Femur (tissue), 1 donor: Measurements from ENCODE around the gene MAN2B2.

ENCODE experiments used
- DNase-seq: peaks from one replicate; pipeline ENCODE4 v3.0.0-alpha.2; 2017

The MAN2B2 gene

DNA sequence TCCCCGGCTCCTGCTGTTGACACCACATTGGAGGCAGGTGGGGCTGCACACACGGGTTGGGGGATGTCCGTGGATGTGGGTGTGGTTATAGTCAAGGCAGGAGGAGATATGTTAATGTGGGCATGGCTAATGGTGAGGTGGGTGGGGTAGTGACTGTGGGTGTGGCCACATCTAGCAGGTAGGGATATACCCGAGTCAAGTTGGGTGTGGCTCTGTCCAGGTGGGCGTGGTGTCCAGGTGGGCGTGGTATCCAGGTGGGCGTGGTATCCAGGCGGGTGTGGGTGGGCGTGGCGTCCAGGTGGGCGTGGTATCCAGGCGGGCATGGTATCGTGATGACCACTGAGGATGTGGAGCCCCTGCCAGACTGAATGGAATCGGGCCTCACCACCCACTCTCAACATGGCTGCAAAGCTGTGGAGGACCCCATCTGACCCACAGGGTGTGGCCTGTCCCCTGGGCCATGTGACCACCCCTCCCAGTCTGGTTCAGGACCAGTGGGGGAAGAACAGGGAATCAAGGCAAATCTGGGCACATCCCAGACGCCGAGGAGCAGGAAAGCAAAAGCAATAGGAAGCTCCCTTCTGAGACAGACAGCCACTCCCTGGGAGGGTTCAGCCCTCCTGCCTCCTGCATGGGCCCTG is 21.0 kb downstream of the MAN2B2 start:
- DNase-seq = no peak

DNA sequence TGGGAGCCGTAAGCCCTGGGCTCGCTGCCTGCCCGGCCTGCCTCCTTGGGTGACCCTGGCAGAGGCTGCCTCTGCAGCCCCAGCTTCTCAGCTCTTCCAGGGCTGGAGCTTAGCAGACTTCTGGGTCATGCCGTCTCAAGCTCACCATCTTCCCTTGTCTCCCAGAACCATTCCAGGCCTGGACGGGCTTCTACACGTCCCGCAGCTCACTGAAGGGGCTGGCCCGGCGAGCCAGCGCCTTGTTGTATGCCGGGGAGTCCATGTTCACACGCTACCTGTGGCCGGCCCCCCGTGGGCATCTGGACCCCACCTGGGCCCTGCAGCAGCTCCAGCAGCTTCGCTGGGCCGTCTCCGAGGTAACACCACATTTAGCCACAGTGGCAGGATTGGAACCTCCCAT is 22.0 kb downstream of the MAN2B2 start:
- DNase-seq = no peak

DNA sequence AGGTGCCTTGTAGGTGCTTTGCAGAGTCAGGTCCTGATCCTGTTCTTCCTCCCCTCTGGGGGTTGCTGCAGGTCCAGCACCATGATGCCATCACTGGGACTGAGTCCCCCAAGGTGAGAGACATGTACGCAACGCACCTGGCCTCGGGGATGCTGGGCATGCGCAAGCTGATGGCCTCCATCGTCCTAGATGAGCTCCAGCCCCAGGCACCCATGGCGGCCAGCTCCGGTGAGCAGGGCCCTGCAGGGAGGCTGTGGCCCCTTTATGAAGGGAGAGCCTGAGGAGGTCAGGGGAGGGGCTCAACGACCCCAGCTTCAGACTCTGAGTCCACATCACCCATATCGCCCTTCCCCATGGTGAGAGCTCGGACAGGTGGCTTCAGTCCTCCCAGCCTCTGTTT is 23.1 kb downstream of the MAN2B2 start:
- DNase-seq = no peak

DNA sequence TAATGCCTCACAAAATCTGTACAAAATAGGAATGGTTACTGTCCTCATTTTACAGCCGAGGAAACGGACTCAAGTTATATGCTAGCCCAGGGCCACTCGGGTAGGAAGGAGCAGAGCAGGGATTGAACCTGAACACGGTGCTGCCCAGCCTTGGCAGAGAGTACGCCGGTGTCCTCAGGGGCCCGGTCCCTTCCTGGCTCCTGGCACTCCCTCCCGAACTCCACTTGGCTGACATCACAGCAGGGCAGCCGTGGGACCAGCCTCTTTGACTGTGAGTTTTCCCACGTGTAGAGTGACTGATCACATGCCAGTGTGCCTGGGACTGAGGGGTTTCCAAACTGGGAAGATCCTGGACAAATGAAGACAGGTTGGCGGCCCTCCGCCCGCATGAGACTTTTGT is 23.7 kb downstream of the MAN2B2 start:
- no peak for DNase-seq

DNA sequence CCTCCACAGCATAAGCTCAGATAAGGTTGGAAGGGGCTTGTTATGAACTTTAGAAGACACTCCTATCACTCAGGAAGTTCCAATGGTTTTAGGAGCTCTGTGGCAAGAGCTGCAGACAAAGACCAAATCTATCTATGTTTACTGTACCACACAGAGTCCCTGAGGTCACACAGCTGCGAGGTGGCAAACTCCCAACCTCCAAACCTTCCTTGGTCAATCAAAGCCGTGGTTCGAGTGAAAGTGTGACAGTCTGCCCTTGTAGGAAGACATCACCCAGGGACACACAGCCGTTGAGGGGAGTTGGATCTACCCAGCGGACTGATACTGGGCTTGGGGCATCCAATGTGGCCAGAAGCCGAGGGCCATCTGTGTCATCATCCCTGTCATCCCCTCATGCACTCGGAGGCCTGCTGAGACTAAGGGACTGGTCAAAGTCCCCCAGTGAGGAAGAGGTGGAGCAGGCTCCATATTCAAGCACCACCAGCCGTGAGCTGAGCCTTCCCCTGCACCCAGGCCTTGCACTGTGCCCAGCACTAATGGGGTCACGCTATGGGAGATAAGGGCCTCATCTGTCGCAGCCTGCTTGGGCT is 26.8 kb downstream of the MAN2B2 start:
- DNase-seq = no peak

DNA sequence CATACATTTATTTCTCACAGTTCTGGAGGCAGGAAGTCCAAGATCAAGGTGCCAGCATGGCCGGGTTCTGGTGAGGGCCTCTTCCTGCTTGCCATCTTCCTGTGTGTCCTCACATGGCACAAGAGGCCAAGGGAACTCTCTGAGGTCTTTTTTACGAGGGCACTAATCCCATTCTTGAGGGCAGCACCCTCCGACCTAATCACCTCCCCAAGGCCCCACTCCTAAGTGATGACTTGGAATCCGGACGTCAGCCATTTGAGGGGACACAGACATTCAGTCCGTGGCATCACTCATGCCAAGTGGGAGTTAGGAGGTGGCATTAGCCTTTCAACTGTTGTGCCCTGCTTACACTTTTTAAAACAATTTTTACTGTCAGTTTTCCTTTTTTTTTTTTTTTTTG is 27.3 kb downstream of the MAN2B2 start:
- no peak for DNase-seq

DNA sequence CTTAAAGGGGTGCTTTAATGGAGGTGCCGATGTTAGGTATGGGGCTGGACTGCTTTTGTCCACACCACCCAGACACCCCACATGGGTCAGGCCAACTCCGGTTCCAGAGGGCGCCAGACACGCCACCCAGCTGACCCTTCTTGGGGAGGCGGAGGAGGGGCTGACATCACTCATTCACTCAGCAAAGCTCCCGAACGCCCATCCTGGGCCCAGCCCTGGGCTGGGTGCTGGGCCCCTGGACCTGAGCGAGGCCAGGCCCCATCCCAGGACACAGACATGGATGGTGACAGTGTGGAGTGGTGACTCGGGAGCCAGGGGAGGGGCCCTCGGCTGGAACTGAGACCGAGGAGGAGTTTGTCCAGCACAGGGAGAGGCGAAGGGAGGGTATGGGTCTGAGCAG is 28.1 kb downstream of the MAN2B2 start:
- DNase-seq = no peak

DNA sequence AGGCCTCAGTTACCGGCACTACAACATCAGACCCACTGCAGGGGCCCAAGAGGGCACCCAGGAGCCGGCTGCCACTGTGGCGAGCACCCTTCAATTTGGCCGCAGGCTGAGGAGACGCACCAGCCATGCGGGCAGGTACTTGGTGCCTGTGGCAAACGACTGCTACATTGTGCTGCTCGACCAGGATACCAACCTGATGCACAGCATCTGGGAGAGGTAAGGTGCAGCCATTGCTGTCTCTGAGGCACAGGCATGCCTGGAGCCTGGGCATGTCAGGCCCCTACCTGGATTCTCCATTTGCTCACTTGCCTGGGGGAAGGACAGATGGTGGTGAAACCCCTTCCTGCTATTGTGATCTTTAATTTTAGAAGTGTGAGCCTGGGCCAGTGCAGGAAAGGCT is 30.1 kb downstream of the MAN2B2 start:
- no peak for DNase-seq

DNA sequence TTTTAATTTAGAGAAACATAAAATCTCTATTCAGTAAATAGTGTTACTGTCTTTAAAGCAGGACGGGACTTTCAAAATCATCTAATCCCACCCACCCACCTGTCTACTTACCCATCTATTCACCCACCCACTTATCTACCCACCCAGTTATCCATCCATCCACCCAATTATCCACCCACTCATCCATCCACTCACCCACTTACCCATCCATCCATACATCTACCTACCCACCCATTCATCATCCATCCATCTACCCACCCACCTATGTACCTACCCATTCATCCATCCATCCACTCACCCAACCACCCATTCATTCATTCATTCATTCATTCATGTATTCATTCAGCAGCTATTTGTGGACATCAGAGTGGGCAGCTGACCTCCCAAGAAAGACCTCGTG is 30.6 kb downstream of the MAN2B2 start:
- DNase-seq = no peak

DNA sequence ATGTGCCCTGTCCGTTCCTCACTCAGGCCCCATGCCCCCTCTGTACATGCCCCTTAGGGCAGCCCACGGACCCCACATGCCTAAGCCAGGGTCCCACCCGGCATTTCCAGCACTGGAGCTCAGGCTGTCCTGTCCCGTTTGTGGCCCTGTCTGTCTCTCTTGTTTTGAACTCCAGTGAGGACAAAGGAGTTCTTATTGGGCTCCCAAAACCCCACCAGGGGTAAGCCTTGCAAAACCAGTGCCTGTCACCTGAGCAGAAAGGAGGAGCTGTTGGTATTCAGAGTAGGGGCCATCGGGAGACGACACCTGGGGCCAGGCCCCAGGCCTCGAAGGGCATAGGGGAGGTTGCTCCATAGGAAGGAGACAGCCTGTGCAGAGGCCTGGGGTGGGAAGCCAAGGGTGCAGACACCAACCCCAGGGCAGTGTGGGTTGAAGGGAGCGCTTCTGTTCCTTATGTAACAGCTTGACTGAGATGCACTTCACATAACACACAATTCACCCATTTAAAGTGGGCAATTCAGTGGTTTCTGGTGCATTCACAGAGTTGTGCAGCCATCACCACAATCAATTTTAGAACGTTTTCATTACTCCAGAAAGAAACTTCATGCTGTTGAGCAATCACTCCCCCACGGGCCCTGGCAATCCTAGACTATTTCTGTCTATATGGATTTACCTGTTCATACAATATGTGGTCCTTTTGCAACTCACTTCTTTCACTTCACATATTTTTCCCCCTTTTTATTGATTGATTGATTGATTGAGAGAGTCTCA is 31.7 kb downstream of the MAN2B2 start:
- no peak for DNase-seq

DNA sequence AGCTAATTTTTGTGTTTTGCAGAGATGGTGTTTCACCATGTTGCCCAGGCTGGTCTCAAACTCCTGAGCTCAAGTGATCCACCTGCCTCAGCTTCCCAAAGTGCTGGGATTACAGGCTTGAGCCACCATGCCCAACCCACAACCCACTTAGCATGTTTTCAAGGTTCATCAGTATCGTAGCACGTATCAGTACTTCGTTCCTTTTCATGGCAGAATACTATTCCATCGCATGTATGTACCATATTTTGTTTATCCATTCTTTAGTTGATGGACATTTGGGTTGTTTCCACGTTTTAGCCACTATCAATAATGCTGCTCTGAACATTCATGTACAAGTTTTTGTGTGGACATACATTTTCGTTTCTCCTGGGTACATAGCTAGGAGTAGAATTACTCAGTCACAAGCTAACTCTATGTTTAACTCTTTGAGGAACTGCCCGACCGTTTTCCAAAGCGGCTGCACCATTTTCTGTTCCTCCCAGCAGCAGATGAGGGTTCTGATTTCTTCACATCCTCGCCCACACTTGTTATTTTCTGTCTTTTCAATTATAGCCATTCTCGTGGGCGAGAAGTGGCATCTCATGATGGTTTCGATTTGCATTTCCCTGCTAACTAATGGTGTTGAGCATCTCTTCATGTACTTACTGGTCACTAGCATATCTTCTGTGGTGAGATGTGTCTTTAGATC is 32.5 kb downstream of the MAN2B2 start:
- DNase-seq = no peak

DNA sequence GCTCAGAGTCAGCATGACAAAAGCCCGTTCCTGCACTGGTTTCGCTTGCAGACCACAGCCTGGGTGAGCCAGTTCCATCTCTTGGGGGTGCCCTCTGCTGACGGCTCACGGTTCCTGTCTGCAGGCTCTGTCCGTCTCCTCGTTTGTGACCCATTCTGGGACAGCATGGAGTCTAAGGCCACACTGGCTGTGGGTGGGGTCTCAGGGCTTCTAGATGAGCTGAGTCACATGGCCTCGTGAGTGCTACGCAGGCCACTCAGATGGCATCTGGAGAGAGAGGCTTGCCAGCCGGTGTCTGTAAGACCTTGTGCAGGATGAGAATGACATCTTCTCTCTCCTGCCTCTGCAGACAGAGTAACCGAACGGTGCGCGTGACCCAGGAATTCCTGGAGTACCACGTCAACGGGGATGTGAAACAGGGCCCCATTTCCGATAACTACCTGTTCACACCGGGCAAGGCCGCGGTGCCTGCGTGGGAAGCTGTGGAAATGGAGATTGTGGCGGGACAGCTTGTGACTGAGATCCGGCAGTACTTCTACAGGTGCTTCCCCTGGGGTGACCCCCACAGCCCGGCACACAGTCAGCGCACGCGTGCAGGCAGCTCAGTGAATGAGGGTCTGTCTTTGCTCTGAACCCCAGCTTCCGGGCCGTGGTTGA is 33.9 kb downstream of the MAN2B2 start:
- no peak for DNase-seq

DNA sequence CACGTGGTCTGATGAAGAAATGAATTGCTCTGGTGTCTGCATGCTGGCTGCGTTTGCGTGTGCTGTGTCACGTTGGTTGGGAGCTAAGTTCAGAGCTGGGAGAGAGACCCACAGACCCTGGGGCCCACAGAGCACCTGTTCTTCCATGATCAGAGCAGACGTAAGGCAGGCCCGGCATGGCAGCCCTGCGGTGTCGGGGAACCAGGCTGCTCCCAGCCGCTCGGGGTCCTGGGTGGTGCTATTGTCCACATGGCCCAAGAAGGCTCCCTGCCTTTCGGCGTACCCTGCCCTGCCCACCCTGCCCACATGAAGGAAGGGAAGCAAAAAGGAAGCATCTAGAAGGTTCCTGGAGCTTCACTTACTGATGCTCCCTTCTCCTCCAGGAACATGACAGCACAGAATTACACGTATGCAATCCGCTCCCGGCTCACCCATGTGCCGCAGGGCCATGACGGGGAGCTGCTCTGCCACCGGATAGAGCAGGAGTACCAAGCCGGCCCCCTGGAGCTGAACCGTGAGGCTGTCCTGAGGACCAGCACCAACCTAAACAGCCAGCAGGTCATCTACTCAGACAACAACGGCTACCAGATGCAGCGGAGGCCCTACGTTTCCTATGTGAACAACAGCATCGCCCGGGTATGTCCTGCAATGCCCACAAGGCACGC is 34.6 kb downstream of the MAN2B2 start:
- DNase-seq = no peak

DNA sequence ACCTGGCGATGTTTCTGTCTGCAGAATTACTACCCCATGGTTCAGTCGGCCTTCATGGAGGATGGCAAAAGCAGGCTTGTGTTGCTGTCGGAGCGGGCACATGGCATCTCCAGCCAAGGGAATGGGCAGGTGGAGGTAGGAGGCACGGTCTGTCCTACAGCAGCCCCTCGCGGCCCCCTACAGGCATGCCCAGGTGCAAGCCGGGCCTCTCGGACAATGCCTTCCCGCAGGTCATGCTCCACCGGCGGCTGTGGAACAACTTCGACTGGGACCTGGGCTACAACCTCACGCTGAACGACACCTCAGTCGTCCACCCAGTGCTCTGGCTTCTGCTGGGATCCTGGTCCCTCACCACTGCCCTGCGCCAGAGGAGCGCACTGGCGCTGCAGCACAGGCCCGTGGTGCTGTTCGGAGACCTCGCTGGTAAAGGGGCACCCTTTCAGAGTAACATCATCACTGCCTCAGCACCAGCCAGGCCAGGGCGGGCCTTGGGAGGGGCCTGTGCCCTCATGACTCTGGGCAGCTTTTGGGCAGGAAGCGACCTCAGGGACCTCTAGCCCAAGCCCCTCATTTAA is 36.0 kb downstream of the MAN2B2 start:
- DNase-seq = no peak

DNA sequence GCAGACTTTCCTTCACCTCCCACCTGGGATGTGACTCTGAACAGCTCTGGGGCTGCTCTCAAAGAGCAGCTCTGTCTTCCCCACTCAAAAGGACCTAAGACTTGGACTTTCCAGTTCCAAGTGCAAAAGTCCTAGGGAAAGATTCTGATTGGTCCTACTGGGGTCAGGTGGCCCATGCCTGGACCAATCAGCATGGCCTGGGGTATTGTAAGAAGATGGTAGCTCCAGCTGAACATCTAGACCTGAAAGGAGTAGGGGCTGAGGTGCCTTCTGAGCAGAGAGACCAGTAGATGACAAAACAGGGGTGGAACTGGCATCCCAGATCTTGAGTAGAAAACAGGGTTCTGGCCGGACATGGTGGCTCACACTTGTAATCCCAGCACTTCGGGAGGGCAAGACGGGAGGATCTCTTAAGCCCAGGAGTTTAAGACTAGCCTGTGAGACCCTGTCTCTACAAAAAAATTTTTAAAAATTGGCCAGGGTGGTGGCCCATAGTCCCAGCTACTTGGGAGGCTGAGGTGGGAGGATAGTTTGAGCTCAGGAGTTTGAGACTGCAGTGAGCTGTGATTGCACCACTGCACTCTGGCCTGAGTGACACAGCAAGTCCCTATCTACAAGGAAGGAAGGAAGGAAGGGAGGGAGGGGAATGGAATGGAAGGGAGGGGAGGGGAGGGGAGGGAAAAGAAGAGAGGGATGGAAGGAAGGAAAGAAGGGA is 38.1 kb downstream of the MAN2B2 start:
- DNase-seq = no peak

DNA sequence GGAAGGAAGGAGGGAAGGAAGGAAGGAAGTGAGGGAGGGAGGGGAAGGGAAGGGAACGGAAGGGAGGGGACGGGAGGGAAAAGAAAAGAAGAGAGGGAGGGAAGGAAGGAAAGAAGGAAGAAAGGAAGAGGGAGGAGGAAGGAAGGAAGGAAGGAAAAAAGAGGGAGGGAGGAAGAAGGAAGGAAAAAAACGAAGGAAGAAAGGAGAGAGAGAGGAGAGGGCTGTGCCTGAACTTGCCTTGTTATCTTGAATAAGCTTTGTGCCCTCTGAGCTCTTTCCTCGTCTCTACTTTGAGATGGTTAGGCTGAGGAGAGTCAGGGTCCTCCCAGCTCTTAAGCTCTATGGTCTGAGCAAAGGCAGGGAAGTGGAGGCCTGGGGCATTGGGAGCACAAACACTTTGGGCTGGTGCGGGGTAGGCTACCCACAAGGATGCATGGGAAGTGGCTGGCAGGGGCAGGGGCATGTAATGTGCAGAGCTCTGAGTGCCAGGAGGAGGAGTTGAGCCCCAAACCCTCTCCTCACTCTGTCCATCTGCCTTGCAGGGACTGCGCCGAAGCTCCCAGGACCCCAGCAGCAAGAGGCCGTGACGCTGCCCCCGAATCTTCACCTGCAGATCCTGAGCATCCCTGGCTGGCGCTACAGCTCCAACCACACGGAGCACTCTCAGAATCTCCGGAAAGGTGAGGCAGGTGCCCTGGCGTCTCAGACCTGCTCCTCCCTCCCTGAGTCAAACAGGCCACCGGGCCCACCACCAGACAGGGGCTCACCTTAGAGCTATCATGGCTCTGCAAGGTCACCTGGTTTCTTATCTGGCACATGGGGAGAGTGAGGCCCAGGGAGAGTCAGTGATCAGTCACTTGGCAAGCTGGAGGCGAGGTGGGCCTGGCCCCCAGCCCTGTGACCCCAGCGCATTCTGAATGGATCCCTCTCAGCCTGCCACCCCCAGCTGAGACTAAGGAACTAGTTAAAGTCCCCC is 39.0 kb downstream of the MAN2B2 start:
- DNase-seq = no peak

DNA sequence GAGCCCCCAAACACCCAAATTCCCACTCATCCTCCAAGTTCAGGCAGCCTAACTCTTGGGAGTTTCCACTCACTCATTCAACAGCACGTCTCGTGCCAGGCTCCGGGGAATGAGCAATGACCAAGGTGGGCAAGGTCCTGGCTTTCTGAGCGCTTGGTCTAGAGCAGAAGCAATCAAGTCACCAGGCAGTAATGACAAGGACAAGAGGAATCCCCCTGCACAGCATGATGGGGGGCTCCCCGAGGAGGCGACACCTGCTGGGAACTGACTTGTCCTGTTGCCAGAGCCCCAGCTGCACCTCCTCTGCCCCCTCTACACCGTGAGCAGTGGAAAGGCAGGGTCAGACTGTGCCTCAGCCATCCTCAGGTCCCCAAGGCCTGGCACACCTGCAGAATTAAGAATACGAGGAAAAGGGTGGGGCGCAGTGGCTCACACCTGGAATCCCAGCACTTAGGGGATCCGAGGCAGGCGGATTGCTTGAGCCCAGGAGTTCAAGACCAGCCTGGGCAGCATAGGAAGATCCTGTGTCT is 39.8 kb downstream of the MAN2B2 start:
- no peak for DNase-seq

DNA sequence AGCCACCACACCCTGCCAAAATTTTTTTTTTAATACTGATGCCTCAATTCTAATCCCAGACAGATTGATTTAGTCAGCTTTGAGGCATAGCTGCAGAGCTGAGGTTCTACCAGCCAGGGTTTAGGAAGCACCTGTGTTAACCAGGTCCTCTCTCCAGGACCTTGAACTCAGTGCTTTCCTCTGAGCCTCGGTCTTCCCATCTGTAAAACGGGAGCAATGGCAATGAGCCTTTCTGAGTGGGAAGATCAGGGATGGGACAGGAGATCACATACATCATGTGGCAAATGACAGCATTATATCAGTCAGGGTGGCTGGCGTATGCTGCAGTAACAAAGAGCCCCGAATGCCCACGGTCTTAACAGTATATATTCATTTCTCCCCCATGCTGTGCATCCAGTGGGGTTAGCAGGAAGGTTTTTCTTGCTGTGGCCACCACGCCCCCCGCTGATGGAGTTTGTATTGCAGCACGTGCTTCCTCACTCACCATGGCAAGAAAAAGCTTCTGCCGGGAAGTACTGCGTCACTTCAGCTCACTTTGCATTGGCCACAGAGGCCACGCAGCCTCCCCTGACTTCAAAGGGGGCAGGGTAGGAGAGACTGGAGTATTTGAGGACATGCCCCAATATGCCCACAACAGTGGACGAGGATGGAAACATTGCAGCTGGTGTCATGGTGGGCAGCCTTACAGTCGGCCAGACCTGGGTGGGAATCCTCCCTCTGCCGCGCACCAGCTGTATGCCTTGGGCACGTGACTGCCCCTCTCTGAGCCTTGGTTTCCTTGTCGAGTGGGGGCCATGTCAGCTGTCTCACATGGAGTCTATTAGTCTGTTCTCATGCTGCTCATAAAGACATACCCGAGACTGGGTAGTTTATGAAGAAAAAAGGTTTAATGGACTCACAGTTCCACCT is 41.4 kb downstream of the MAN2B2 start:
- DNase-seq = no peak

DNA sequence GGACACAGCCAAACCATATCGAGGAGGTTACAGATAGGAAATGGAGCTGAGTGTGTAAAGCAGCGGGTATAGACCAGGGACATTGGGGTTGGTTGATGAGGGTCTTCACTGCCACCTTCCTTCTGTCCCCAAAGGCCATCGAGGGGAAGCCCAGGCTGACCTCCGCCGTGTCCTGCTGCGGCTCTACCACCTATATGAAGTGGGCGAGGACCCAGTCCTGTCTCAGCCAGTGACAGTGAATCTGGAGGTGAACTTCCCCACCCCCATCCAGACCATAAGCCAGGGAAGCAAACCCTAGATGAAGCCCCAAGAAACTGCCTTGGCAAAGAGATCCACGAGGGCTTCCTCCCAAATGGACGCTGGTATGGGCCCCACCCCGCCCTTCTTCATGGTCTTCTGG is 42.3 kb downstream of the MAN2B2 start:
- no peak for DNase-seq
